PFSK-1 (cell line): ENCODE data around the gene SIDT1.

Experiments
- FOXP2 ChIP-seq: optimal IDR thresholded peaks from 2 replicates; pipeline ENCODE3; 2011; ENCODE audit warnings: borderline replicate concordance, control low read depth, inconsistent platforms; ENCODE audit not compliant: insufficient read depth; ENCODE audit errors: extremely low read length, extremely low read depth
- POLR2AphosphoS5 ChIP-seq: IDR thresholded peaks from 2 replicates; pipeline ENCODE4 v1.6.1; 2012; ENCODE audit warnings: low read depth, mild to moderate bottlenecking, control low read depth, low read length, moderate library complexity
- SIN3A ChIP-seq: IDR thresholded peaks from 2 replicates; pipeline ENCODE4 v1.6.1; 2012; ENCODE audit warnings: mild to moderate bottlenecking, low read length, moderate library complexity, borderline replicate concordance; ENCODE audit not compliant: insufficient read depth
- TAF1 ChIP-seq: IDR thresholded peaks from 2 replicates; pipeline ENCODE4 v1.6.1; 2012; ENCODE audit warnings: low read length, control low read depth, borderline replicate concordance; ENCODE audit not compliant: insufficient read depth
- TF ChIP-seq, protein P1 (sequence below), 2 experiments: IDR thresholded peaks; 2 replicates each; pipeline versions ENCODE4 v1.6.1 to v1.8.0; 2011 to 2012; ENCODE audit warnings: low read depth in 2 of 2, low read length in 2 of 2, control low read depth in 1 of 2, inconsistent platforms in 1 of 2, mild to moderate bottlenecking in 1 of 2, moderate library complexity in 1 of 2; ENCODE audit not compliant: insufficient read depth in 1 of 2

Gene SIDT1

GRCh38 chr3:113537155-113537554 lies 4.8 kb downstream of the SIDT1 start:
- TF ChIP-seq, protein P1, sequence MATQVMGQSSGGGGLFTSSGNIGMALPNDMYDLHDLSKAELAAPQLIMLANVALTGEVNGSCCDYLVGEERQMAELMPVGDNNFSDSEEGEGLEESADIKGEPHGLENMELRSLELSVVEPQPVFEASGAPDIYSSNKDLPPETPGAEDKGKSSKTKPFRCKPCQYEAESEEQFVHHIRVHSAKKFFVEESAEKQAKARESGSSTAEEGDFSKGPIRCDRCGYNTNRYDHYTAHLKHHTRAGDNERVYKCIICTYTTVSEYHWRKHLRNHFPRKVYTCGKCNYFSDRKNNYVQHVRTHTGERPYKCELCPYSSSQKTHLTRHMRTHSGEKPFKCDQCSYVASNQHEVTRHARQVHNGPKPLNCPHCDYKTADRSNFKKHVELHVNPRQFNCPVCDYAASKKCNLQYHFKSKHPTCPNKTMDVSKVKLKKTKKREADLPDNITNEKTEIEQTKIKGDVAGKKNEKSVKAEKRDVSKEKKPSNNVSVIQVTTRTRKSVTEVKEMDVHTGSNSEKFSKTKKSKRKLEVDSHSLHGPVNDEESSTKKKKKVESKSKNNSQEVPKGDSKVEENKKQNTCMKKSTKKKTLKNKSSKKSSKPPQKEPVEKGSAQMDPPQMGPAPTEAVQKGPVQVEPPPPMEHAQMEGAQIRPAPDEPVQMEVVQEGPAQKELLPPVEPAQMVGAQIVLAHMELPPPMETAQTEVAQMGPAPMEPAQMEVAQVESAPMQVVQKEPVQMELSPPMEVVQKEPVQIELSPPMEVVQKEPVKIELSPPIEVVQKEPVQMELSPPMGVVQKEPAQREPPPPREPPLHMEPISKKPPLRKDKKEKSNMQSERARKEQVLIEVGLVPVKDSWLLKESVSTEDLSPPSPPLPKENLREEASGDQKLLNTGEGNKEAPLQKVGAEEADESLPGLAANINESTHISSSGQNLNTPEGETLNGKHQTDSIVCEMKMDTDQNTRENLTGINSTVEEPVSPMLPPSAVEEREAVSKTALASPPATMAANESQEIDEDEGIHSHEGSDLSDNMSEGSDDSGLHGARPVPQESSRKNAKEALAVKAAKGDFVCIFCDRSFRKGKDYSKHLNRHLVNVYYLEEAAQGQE (IDR thresholded peaks at IDR 0.05; ENCODE audit: insufficient read depth in 1 of 2, low read depth in 2 of 2, low read length in 2 of 2), result no peak
- no peak for TF ChIP-seq FOXP2
- no peak for TF ChIP-seq SIN3A
- TF ChIP-seq TAF1, result no peak
- TF ChIP-seq POLR2AphosphoS5, result no peak

GRCh38 chr3:113541519-113541918 lies 9.2 kb downstream of the SIDT1 start:
- TF ChIP-seq TAF1, result no peak
- no peak for TF ChIP-seq POLR2AphosphoS5
- no peak for TF ChIP-seq SIN3A
- TF ChIP-seq FOXP2, result no peak
- TF ChIP-seq, protein P1 (IDR thresholded peaks at IDR 0.05; ENCODE audit: insufficient read depth in 1 of 2, low read depth in 2 of 2, low read length in 2 of 2), result no peak

DNA sequence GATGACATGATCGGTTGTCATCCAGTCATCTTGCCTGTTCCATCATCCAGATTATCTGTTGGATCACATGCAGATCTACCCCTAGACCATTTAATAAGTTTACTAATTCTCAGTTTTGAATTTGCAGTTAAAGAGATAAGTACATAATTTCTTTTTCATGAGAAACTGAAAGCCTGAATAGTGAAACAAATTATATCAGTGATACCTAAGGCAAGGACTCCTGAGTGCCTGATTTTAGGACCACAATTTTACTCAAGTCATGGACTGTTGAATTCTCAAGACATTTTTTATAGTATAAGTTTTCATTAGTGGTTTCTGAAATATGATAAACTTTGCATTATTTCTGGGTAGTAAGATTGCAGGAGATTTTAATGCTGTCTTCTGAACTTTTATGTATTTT lies 13.2 kb downstream of the SIDT1 start:
- TF ChIP-seq POLR2AphosphoS5 (no peak), FOXP2 (no peak), SIN3A (no peak), TAF1 (no peak)
- TF ChIP-seq, protein P1 (IDR thresholded peaks at IDR 0.05; ENCODE audit: insufficient read depth in 1 of 2, low read depth in 2 of 2, low read length in 2 of 2), result no peak

DNA sequence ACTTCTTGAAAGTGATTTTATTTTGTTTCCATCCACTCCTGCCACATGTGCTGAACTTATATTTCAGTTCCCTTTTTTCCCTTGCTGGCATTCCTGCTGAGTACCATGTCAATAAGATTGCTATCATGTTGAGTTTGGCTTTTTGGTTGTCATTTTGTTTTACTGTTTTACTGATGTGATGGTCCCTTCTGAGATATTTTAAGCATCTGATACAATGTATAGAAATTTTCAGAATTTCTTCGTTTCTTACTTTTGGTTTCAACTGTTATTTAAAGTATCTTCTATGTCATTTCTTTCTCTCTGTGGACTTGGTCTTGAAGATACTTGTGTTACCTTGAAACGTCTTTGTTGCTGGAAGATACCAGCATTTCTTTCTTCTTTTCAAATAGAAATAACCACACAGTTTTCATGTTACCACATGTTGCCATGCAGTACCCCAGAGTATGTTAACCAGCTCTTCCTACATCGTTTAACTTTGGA lies 14.1 kb downstream of the SIDT1 start:
- TF ChIP-seq SIN3A (no peak), POLR2AphosphoS5 (no peak)
- TF ChIP-seq, protein P1 (IDR thresholded peaks at IDR 0.05; ENCODE audit: insufficient read depth in 1 of 2, low read depth in 2 of 2, low read length in 2 of 2), result no peak

DNA sequence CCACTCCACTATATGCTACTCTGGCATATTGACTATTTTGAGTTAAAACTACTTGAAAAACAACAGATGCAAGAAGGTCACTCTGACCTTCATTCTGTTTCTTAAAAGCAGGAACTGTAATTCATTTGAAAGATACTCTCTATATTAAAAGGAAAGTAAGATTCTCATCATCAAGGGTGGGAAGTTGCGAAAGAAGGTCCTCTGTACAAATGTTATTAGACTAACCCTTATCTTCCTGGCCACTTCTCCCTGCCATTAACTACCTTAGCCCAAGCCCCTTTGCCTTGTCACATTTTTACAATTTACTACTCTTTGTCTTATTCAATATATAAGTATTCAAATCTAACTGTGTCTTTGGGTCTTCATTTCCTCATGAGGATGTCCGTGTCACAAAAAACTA lies 16.1 kb downstream of the SIDT1 start:
- TF ChIP-seq POLR2AphosphoS5, result no peak
- TF ChIP-seq, protein P1 (IDR thresholded peaks at IDR 0.05; ENCODE audit: insufficient read depth in 1 of 2, low read depth in 2 of 2, low read length in 2 of 2), result no peak
- no peak for TF ChIP-seq TAF1
- no peak for TF ChIP-seq SIN3A
- no peak for TF ChIP-seq FOXP2
